Islet of Langerhans (tissue), 1 donor: Measurements from ENCODE around the gene ABHD5.

Source experiments
- FAIRE-seq: peaks from one replicate; lab custom pipeline; 2011; peaks lifted over from hg19 to GRCh38; lab: Jason Lieb, UNC

Gene ABHD5

DNA sequence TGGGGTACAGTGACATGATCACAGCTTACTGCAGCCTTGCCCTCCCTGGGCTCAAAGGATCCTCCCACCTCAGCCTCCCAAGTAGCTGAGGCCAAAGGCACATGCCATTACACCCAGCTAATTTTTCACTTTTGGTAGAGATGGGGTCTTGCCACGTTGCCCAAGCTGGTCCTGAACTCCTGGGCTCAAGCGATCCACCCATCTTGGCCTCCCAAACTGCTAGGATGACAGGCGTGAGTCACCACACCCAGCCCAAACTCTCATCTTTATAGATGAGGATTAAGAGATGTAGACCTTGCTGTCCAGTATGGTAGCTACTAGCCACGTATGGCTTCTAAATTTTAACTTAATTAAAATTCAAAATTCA lies 4.4 kb upstream of the ABHD5 start:
- no peak for FAIRE-seq

DNA sequence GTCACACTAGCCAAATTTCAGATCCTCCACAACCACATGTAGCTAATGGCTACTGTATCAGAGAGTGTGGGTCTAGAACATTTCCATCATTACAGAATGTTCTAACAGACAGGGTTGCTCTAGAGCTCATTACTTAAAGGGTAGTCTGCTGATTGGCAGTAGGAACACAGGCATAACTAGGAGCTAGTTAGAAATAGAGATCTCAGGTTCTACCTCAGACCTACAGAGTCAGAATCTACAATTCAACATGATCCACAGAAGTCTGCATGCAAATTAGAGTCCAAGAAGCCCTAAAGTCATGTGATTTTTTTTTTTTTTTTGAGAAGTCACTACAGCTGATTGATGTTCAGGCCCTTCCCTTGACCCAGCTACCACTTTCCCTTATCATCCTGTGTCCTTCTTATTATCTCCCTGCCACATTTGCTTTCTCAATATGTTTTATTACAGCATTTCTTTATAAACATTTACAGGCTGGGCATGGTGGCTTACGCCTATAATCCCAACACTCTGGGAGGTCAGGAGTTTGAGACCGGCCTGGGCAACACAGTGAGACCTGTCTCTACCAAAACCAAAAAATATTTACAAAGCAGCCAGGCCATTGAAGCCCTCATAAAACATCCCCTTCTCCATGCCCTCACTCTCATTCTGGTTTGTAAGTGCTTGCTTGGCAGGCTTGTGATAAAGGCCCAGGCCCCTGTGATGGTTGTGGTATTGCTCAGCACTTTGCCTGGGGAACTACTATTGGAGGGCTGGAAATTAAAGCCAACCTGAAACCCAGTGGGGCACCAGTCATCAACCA lies 3.8 kb upstream of the ABHD5 start:
- FAIRE-seq: no peak

DNA sequence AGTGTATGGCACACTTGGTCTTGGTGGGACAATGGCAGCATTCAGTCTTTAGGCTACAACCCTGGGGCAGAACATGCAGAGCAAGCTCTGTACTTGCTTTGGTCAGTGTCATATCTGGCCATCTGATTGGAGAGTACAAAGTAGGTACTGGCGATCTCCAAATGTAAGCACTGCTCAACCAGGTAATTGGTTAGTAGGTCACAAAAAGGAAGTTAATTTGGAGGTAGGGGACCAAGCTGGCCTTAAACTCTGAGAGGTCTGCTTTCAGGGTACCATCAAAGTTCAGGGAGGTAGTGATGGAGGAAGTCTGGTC lies 3.3 kb upstream of the ABHD5 start:
- FAIRE-seq: no peak

DNA sequence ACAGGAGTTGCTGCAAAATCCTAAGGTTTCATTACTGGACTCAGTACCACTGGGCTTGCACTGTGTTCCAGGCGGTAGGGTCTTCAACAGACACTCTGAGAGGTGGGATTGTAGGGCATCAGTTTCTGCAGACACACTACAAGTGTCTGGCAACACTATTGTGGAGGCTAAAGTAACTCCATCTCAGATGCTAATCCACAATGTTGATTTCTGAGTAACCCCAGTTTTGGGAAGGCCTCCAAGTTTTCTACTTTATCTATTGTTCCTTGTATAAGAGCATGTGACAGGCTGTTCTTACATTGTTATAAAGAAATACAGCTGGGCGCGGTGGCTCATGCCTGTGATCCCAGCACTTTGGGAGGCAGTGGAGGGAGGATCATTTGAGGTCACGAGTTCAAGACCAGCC lies 2.5 kb upstream of the ABHD5 start:
- no peak for FAIRE-seq

DNA sequence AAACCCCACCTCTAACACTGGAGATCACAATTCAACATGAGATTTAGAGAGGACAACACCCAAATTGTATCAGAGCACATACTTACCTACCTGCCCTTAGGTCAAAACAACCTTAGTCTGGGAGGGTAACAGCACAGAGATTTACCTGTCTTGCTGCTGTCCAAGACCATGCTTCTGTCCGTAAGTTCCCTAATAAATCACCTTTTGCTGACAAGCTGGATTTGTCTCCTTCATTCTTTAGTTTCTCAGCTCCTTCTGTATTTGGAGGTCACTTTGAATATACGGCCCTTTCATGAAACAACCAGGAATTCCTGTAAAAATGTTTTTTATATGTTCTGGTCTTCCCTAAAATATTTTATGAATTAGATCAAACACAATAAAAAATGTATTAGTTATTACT lies 1.6 kb upstream of the ABHD5 start:
- no peak for FAIRE-seq

DNA sequence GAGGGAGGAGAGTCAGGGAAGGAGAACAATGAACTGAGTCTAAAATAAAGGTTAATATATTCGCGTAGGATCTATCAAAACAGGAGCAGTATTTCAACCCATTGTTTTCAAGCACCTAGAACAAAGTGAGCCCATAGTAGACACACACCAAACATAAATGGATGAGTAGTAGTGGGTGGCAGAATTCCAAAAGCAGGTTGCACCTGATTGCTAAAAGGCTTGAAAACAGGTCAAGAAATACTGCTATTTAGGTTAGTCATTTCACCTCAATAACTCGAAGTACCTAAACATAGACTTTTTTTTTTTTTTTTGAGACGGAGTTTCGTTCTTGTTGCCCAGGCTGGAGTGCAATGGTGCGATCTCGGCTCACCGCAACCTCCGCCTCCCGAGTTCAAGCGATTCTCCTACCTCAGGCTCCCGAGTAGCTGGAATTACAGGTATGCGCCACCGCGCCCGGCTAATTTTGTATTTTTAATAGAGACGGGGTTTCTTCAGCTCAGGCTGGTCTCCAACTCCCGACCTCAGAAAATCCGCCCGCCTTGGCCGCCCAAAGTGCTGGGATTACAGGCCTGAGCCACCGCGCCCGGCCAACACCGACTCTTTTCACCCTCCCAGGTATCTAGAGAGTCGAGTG lies 855 bp upstream of the ABHD5 start:
- no peak for FAIRE-seq

DNA sequence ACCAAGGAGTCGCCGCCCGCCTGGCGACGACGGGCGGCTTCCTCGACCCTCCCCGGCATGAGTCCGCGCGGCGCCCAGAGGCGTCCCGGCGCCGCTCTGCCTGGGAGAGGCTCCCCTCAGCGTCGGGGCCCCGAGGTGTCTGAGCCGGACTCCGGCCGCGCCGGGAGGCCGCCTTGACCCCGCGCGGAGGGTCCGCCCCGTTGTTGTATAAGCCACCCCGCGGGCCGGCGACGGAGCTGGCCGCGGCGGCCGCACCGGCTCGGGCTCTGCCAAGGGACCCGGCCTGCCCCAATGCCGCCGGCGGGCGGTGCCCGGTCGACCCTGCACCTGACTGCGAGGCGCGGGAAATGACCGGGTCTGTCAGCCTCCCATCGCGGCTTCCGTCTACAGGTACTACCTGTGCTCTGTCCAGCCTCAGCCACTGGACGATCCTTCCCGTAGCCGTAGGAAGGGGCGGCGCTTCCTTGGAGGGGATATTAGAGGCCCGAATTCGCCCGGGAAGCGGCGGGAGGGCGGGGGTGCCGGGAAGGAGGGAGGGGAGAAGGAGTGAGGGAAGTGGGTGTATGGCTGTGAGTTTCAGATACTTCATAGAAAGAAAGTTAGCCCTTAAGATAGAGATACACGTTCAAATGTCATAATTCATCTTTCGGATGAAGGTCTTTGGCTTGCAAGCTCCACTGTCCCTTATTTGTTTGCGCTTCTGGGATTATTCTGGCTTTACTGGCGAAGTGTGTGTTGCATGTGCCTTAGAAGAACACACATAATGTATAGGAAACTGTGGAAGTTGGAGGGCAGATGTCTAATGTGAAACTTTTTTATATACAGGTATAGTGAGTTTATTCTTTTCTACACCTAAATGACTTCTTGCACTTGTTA lies 620 bp downstream of the ABHD5 start:
- no peak for FAIRE-seq

DNA sequence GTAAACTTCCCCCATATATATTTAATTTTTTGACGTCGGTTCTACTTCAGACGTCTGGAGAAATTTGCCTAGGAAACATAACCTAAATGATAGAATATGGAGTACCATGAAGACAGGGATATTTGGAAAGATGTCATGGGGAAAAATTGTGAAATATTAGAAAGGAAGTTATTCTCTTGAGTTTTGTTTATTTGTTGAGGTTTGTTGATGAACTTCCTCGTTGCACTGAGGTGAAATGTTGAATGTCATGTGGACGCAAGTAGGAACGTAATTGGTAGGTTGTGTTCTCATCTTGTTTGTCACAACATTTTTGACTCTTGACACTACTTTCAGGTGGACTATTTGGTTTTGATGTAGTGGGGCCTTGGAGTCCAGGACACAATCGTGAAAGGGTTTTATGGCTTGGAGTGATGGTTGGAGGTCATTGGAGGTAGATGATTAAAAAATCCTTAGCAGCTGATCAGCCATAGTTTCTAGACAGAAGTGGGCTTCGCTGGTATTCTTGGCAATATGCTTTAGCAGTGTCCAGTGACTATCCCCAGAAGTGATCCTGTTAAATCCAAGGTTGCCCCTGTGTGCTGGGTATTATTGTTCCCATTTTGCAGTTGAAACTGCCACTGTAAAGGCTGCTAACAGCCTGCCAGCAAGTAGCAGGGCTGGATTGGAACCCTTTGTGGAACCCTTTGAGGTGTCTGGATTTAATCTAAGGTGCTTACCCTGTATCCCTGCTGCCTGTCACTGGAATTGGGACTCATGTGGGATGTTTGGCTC lies 1.5 kb downstream of the ABHD5 start:
- FAIRE-seq: peak; percentile 5

DNA sequence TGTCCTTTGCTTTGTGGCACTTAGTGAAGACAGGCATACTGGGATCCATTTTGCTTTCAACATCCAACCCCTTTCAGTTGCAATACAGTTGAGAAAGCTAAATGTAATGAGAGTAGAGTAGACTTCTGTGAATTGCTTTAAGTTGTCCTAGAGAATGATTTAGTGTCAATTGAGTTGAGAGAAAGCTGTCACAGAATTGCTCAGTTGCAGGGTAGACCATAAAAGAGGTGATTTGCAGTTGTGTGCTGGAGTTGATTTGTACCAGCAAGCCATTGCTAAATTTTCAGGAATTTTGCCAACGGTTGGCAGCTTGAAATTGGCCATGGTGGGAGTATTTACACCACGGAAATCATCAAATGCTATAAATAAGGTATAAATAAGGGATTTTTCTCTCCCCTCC lies 2.2 kb downstream of the ABHD5 start:
- no peak for FAIRE-seq

DNA sequence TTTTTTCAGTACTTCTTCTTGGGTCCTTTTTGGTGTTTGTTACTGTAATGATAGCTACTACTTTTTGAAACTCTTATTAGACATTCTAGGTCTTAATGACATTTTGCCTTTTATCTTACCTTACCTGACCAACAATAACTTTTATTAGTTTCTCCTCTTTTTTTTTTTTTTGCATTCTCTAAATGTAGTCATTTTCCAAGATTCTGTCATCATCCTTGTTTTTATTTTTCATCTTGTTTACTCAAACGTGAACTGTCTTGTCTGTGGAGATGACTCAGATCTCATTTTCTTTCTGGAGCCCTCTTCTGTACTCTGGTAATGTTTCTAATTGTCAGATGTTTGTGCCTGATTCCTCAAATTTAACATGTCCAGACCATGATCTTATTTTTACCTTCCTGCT lies 2.9 kb downstream of the ABHD5 start:
- FAIRE-seq: no peak

DNA sequence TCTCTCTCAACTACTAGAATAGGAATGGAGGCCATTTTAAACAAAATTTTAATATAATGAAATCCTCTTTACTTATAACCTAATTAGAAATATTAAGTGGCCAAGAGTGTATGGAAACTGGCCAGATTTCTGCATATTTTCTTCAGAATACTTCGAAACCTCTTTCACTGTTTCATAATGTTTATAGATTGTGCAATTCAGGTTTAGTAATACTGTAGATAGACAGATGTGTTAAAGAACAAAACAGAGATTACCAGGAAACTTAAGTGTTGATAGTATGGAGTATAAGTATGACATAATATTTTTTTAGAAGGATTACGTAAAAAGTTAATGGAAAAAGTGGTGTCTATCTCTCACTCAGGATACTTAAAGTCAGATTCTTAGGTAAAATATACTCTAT lies 4.7 kb downstream of the ABHD5 start:
- FAIRE-seq: no peak

DNA sequence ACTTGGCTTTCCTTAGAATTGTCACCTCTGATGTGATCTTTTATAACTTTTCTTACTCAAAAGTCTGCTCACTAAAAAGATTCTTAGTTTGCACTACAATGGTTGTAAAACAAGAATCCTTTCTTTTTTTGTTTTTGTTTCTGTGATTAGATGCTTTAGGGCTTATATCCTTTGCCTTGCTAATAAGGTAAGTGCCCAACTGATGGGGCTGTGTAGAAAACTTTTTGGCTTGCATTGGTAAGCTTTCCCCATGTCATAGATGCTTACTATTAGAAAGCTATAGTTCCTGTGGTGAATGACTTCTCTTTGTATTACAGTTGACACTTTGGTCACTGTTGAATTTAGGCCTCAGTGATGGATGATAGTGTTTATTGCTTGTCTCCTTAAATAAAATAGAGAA lies 5.1 kb downstream of the ABHD5 start:
- no peak for FAIRE-seq

DNA sequence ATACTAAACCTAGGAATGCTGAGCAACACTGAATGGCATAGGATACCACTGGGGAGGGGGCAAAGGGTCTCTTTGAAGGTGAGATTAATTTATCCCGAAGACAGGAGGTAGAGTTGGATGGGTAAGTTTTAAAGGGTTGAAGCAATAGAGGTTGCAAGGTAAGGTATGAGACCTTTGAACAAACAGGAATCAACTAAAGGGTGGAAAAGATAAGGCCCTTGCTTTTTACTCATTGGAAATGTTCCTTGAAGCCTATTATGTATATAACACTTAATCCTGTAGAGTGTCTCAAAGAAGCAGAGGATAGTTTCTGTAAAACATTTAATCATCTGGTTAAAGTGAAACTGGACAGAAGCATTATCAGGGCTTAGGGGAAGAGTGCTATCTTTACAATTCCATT lies 5.7 kb downstream of the ABHD5 start:
- FAIRE-seq: no peak

DNA sequence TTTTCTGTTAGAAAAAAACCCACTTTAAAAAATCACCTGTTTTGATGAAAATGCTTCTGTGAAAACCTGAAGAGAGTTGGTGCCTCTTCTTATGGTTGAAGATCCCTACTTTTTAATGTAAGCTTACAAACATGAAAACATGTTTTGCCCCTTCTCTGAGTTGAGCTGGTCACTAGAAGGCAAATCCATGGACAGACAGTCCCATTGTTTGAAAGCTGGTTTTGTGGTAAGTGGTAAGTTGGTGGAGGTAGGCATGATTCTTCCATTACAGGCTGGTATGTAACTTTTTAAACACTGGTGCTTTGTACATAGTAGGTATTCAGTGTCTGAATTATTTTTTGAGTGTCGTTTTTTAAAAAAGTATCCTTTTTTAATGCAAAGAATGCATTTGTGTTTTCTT lies 6.1 kb downstream of the ABHD5 start:
- FAIRE-seq: no peak

DNA sequence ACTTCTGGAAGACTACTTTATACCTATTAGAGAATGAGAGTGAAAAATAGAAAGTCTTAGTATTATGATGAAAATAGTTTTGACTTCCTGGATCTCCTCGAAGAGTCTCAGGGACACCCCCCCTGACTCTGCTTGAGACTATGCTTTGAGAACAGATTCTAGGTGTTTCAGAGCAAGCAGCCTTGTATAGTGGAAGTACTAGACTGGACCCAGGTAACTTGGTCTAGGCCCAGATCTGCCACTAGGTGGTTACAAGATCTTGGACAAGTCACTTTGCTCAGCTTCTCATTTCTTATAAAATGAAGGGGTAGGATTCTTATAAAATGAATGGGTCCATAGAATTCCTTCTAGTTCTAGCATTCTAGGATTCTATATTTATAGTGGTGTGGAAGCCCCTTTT lies 9.1 kb downstream of the ABHD5 start:
- FAIRE-seq: no peak

DNA sequence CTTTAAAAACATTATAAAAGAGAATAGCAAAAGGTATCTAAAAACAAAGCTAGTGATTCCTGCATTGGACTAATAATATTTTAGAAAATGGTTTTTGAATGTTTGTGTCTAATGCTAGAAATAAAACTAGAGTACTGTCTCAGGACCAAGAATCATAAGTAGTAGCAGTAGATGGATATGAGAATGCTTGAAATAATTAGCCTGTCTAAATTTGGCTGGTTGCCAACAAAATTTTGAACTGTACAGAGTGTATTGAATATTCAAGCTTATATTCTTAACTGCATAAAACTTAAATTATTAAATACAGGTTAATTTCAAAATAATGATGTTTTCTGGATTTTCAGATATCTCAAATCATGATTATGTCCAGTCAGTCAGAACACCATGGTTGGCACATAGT lies 14.0 kb downstream of the ABHD5 start:
- FAIRE-seq: no peak

DNA sequence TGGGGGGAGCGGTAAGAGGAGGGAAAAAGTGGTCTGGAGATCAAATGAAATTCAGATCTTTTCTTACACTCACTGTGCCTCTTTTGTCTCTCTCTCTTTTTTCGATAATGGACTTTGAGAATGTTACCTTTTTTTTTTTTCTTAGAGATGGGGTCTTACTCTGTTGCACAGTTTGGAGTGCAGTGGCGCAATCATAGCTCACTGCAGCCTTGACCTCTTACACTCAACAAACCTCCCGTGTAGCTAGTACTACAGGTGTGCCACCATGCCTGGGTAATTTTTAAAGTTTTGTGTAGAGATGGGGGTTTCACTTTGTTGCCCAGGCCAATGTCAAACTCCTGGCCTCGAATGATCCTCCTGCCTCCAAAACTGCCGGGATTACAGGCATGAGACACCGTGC lies 15.6 kb downstream of the ABHD5 start:
- FAIRE-seq: no peak

DNA sequence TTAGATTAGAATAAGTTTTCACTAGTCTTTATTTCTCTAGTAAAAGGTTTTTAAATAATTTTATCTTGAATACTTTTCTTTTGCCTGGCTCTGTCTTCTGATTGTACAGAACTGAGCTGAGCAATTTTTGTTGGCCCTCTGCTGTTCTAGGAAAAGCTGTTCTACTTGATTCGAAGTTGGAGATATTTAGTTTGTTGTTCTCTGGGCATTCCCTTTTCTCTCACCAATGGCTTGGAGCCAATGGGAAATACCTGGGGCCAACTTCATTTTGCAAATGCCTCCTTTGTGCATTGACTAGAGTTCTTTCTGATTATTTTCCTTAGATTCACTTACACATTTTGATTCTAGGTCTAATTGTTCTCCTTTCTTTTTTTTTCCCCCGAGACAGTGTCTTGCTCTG lies 16.5 kb downstream of the ABHD5 start:
- no peak for FAIRE-seq

DNA sequence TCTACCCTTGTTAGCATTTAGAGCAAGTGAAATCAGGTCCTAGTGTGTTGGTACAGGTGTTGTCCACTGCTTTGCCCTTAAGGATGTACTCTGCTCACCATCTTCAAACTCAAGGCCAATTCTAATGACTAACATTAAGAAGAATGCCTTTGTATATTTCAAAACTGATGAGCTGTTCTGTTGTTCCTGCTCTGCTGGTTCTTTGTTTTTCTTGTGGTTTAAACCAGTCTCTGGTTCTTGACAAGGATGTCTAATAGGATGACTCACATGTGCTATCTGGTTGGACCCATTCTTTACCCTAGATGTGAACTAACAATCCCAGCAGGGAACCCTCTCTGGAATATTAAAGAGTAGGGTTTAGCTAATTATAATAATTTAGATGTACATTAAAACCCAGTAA lies 17.3 kb downstream of the ABHD5 start:
- FAIRE-seq: no peak

DNA sequence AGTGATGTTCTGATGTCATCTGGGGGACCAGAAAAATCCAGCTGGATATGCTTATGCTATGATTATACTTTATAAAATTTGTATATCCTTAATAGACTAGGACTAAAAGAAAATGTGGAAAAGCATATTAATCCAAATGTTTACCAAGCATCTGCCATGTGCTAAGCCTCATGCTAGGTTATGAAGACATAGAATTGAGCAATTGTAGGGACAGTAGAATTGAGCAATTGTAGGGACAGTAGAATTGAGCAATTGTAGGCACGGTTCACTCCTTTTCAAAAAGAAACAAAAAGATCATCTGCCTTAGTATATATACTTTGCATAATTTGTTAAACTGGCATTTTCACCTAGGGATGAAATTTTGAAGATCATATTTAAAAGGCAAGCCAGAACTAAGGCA lies 18.3 kb downstream of the ABHD5 start:
- no peak for FAIRE-seq

DNA sequence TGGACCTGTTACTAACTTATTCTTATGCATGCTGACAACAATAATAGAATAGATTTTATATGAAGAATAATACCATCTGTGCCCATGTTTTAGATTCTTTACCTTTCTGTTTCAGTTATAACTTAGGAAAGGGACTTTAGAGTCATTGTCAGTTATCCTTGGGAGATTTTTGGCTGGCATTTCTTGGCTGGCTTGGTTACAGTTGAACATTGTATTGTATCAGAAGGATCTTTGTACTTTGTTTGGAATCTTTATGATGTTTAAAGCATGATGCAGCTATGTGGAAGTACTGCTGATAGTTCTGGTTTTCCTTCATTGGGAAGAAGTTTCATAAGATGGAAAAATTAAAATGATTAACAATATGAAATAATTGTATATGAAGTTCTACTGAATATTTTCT lies 19.9 kb downstream of the ABHD5 start:
- FAIRE-seq: no peak

DNA sequence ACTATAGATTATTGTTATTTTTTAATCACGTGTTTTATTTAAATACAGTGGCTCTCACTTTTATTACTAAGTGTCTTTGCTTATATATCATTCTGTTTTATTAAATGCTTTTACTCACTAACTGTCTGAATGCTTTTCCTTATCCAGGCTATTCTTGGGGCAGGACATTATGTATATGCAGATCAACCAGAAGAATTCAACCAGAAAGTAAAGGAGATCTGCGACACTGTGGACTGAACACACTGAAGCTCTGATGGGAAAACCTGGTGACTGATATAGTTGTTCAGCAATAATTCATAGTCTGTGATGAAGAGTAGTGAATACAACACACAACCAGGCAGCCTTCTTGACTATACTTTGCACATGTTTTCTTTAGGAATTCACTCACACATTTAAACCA lies 27.6 kb downstream of the ABHD5 start:
- no peak for FAIRE-seq
